HepG2 (cell line): Measurements from ENCODE around the gene OXLD1. TPM values are rescaled to one million over a fixed set of nuclear protein-coding genes. Genes with fewer than 3 reads are reported as not detected.

ENCODE experiments used
- BRD4 ChIP-seq: sonication (generic); formaldehyde crosslinking; IDR thresholded peaks from 2 replicates; pipeline ENCODE4 v1.4.0; 2020; ENCODE audit warnings: missing genetic modification reagents
- CBFB ChIP-seq: sonication (generic); formaldehyde crosslinking; IDR thresholded peaks from 2 replicates; pipeline ENCODE4 v1.4.0; 2020; ENCODE audit warnings: missing genetic modification reagents
- EHMT2 ChIP-seq: fragments of 200-600 bp; sonication (generic); IDR thresholded peaks from 2 replicates; pipeline ENCODE4 v1.7.0; 2017; ENCODE audit warnings: antibody characterized with exemption, low read depth, low read length, borderline replicate concordance
- ELF4 ChIP-seq: sonication (generic); formaldehyde crosslinking; IDR thresholded peaks from 2 replicates; pipeline ENCODE4 v1.5.0; 2020; ENCODE audit warnings: missing genetic modification reagents, mild to moderate bottlenecking, moderate library complexity, borderline replicate concordance
- GABPB1 ChIP-seq: IDR thresholded peaks from 2 replicates; pipeline ENCODE4 v1.6.1; 2016; ENCODE audit warnings: mild to moderate bottlenecking, missing genetic modification reagents, moderate library complexity, missing compliant biosample characterization
- HDAC6 ChIP-seq: fragments of 200-600 bp; sonication (generic); IDR thresholded peaks from 2 replicates; pipeline ENCODE4 v1.7.0; 2017; ENCODE audit warnings: mild to moderate bottlenecking, antibody characterized with exemption, low read length, low read depth
- HMG20B ChIP-seq: conservative IDR thresholded peaks from 2 replicates; pipeline ENCODE4 v1.6.1; 2016; ENCODE audit warnings: missing genetic modification reagents, missing compliant biosample characterization
- KDM4B ChIP-seq: sonication (generic); formaldehyde crosslinking; IDR thresholded peaks from 2 replicates; pipeline ENCODE4 v1.4.0; 2020; ENCODE audit warnings: missing genetic modification reagents
- NFYB ChIP-seq: sonication (generic); formaldehyde crosslinking; IDR thresholded peaks from 2 replicates; pipeline ENCODE4 v1.4.0; 2020; ENCODE audit warnings: missing genetic modification reagents
- PLRG1 ChIP-seq: fragments of 450-650 bp; conservative IDR thresholded peaks from 2 replicates; pipeline ENCODE4 v1.6.1; 2016
- PLSCR1 ChIP-seq: sonication (generic); formaldehyde crosslinking; IDR thresholded peaks from 2 replicates; pipeline ENCODE4 v1.5.0; 2020; ENCODE audit warnings: missing genetic modification reagents, mild to moderate bottlenecking, borderline replicate concordance
- RBFOX2 ChIP-seq: fragments of 200-400 bp; formaldehyde crosslinking; IDR thresholded peaks from 2 replicates; pipeline ENCODE4 v1.6.1; 2017; ENCODE audit warnings: low read depth, mild to moderate bottlenecking, low read length
- SMYD3 ChIP-seq: sonication (generic); formaldehyde crosslinking; IDR thresholded peaks from 2 replicates; pipeline ENCODE4 v1.8.1; 2023; ENCODE audit warnings: mild to moderate bottlenecking, missing genetic modification reagents
- TBX3 ChIP-seq: fragments of 450-650 bp; IDR thresholded peaks from 2 replicates; pipeline ENCODE4 v1.6.1; 2017; ENCODE audit warnings: antibody characterized with exemption, mild to moderate bottlenecking, inconsistent platforms, borderline replicate concordance
- TGIF2 ChIP-seq: IDR thresholded peaks from 2 replicates; pipeline ENCODE4 v1.6.1; 2016; ENCODE audit warnings: control low read depth, missing compliant biosample characterization
- TOPORS ChIP-seq: sonication (generic); formaldehyde crosslinking; IDR thresholded peaks from 2 replicates; pipeline ENCODE4 v1.8.0; 2023; ENCODE audit warnings: mild to moderate bottlenecking, missing genetic modification reagents
- ZBTB20 ChIP-seq: sonication (generic); formaldehyde crosslinking; IDR thresholded peaks from 2 replicates; pipeline ENCODE4 v1.8.1; 2023; ENCODE audit warnings: missing genetic modification reagents, low read depth, mild to moderate bottlenecking, borderline replicate concordance
- ZC3H13 ChIP-seq: sonication (generic); formaldehyde crosslinking; IDR thresholded peaks from 2 replicates; pipeline ENCODE4 v1.8.1; 2023; ENCODE audit warnings: mild to moderate bottlenecking, missing genetic modification reagents, moderate library complexity
- ZHX1 ChIP-seq: sonication (generic); formaldehyde crosslinking; IDR thresholded peaks from 2 replicates; pipeline ENCODE4 v1.8.1; 2022; ENCODE audit warnings: low read depth, mild to moderate bottlenecking, missing genetic modification reagents
- ZNF329 ChIP-seq: sonication (generic); formaldehyde crosslinking; IDR thresholded peaks from 2 replicates; pipeline ENCODE4 v1.9.0; 2021; ENCODE audit warnings: low read depth, mild to moderate bottlenecking, missing genetic modification reagents
- ZNF333 ChIP-seq: sonication (generic); formaldehyde crosslinking; IDR thresholded peaks from 2 replicates; pipeline ENCODE4 v1.4.0; 2020; ENCODE audit warnings: mild to moderate bottlenecking, missing genetic modification reagents, borderline replicate concordance
- ZNF343 ChIP-seq: sonication (generic); formaldehyde crosslinking; IDR thresholded peaks from 2 replicates; pipeline ENCODE4 v1.4.0; 2020; ENCODE audit warnings: mild to moderate bottlenecking, missing genetic modification reagents
- ZNF354B ChIP-seq: sonication (generic); formaldehyde crosslinking; IDR thresholded peaks from 2 replicates; pipeline ENCODE4 v1.8.0; 2022; ENCODE audit warnings: mild to moderate bottlenecking, missing genetic modification reagents
- ZNF746 ChIP-seq: sonication (generic); formaldehyde crosslinking; IDR thresholded peaks from 2 replicates; pipeline ENCODE4 v1.8.0; 2022; ENCODE audit warnings: mild to moderate bottlenecking, missing genetic modification reagents
- ZNF83 ChIP-seq: sonication (generic); formaldehyde crosslinking; IDR thresholded peaks from 2 replicates; pipeline ENCODE4 v1.4.0; 2020; ENCODE audit warnings: missing genetic modification reagents, mild to moderate bottlenecking, borderline replicate concordance
- ZNF879 ChIP-seq: sonication (generic); formaldehyde crosslinking; IDR thresholded peaks from 2 replicates; pipeline ENCODE4 v1.8.1; 2023; ENCODE audit warnings: missing genetic modification reagents
- polyA plus RNA-seq, 8 experiments: library from polyadenylated mRNA; depleted of rRNA in 3 of 8; stranded (reverse) in 7 of 8; unstranded in 1 of 8; fragments of >200 nt; fragmentation: Illumina TruSeq in 4 of 8; extraction: Trizol in 4 of 8; gene quantifications; 2 replicates each; pipeline versions ENCODE4 v1.2.1 to v1.2.3, GENCODE V29; 2011 to 2016; ENCODE audit warnings: low read depth in 4 of 8, missing spikeins in 1 of 8, mixed read lengths in 1 of 8; ENCODE audit not compliant: insufficient read depth in 1 of 8
- total RNA-seq, 5 experiments: library from RNA; depleted of rRNA; stranded (reverse); fragments of >200 nt; fragmentation: Illumina TruSeq; extraction: Trizol; gene quantifications; 2 replicates each; pipeline ENCODE4 v1.2.3, GENCODE V29; 2016; ENCODE audit warnings: low read depth in 1 of 5

OXLD1 gene
- total and polyA plus RNA-seq, 2 of the 13 experiments (the other 11 are each of a cell fraction or from before 2014, with no cell fraction given): 27.1 to 37.5 TPM

- TF ChIP-seq SMYD3 (CRISPR knock-in tag) (0 out of 2 replicates have a peak, but pooled peaks have one; percentile 30), KDM4B (CRISPR knock-in tag) (no peak; the same call in 1 of the 2 replicates), GABPB1 (CRISPR knock-in tag) (peak; percentile 41; the same call in 1 of the 2 replicates), TBX3 (peak; percentile 70; the same call in 1 of the 2 replicates), NFYB (CRISPR knock-in tag) (0 out of 2 replicates have a peak, but pooled peaks have one; percentile 7), EHMT2 (no peak), ZNF879 (peak; percentile 29; the same call in 1 of the 2 replicates), PLRG1 (no peak), HDAC6 (no peak), RBFOX2 (peak; percentile 73), HMG20B (CRISPR knock-in tag) (no peak), ZNF333 (CRISPR knock-in tag) (peak; percentile 22; the same call in 1 of the 2 replicates), ZNF746 (CRISPR knock-in tag) (0 out of 2 replicates have a peak, but pooled peaks have one; percentile 16), ZC3H13 (CRISPR knock-in tag) (peak; percentile 75), ZBTB20 (CRISPR knock-in tag) (peak; percentile 55; the same call in 1 of the 2 replicates), TGIF2 (CRISPR knock-in tag) (0 out of 2 replicates have a peak, but pooled peaks have one; percentile 15), CBFB (CRISPR knock-in tag) (no peak), ZHX1 (CRISPR knock-in tag) (0 out of 2 replicates have a peak, but pooled peaks have one; percentile 63), PLSCR1 (0 out of 2 replicates have a peak, but pooled peaks have one; percentile 63), ZNF343 (no peak), BRD4 (CRISPR knock-in tag) (peak; percentile 25; the same call in 1 of the 2 replicates), ZNF354B (CRISPR knock-in tag) (0 out of 2 replicates have a peak, but pooled peaks have one; percentile 92), ZNF83 (no peak; the same call in 1 of the 2 replicates), ELF4 (no peak), ZNF329 (CRISPR knock-in tag) (0 out of 2 replicates have a peak, but pooled peaks have one; percentile 44), TOPORS (0 out of 2 replicates have a peak, but pooled peaks have one; percentile 28)
Observed at GRCh38 chr17:81665205-81666091, 957 bp downstream of the OXLD1 start (continued).
